Renal cortical epithelial cell (primary cell): Measurements from ENCODE around the gene KCNQ1. TPM values are rescaled to one million over a fixed set of nuclear protein-coding genes. Genes with fewer than 3 reads are reported as not detected.
A peak's percentile ranks its signal among the peaks of the same experiment; 100 is the strongest.

Source experiments
- DNase-seq: peaks from one replicate; pipeline ENCODE4 v3.0.0-alpha.2; 2011; ENCODE audit warnings: low read depth
- total RNA-seq: library from RNA; depleted of rRNA; stranded (reverse); fragments of >200 nt; gene quantifications from 2 replicates; pipeline ENCODE4 v1.2.3, GENCODE V29; 2014

KCNQ1 gene
- total RNA-seq, 1 donor from 2014 or later = 1.1 TPM

DNA sequence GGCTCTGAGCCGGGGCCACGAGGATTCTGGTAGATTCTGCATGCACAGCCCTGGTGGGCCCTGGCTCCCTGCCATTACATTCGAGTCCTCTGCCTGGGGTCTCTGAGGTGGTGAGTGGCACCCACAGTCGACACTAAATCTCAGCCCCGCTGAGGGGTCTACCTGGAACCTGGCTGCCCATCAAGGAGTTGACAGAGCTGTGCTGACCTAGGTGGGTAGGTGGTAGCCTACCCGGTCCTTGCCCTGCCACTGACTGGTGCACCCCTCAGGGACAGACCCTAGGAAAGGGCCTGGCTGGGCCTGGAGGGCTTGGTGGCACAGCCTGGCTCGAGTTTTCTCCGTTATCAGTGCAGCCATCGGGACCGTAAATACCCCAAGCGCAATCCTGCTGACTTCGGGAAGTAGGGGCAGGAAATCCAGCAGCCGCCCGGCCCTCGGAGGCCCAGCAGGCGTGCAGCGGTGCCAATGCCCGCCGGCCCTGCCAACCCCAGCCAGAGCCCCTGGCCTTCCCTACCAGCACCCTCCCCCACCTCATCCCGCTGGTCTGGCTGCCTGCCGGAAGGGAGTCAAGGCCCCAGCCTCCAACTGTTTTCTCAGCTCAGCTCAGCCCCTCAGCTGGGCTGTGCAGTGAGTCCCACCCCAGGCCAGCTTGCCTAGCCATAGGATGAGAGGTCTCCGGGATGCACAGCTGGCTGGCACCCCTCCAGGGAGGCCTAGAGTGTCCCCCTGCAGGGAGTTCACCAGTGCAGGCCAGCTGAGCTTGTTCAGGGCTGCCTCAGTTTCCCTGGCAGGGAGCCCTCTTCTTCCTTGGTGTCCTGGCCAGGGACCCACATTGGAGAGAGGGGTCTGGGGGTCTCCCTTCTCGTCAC is 335.4 kb downstream of the KCNQ1 start:
- no peak for DNase-seq

DNA sequence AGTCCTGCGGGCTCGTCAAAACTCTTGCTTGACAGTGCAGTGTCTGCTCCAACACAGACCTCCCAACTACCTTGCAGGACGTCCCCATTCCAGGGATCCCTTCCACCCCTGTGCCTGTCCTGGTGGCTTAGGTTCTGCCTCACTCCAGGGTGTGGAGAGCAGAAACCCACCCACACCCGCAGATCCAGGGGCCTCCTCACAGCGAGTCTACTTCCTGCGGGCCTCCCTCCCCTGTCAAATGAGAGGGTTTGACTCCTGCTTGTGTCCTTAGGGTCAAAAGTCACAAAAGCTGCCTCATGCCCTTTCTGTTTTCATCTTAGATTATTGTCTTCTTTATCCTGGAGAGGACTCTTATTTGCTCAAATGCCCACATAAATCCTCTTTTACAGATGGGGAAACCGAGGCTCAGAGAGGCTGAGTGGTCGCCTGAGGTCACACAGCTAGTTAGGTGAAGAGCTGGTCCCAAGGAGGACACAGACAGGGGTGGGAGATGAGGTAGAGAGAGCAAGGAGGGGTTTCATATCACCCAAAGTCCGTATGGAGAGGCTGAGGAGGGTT is 336.1 kb downstream of the KCNQ1 start:
- DNase-seq = no peak

- no peak for DNase-seq
Observed at GRCh38 chr11:2781408-2782274, 336.8 kb downstream of the KCNQ1 start.

DNA sequence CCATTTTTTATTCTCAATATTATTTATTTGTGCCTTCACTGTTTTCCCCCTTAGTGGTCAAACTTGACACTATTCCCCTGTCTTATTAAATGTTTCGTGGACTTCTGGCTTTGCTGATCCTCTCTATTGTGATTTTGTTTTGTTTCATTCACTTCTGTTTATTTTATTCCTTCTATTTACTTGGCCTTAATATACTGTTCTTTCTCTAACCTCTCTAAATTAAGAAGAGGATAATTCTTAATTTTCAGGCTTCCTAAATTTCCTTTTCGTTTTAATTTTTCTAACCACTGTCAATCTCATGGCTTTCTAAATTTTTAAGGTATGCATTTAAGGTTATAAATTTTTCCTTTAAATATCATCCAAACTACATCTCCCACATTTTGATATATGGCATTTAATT is 338.0 kb downstream of the KCNQ1 start:
- DNase-seq = no peak

GRCh38 chr11:2783536-2784082 is 338.8 kb downstream of the KCNQ1 start:
- peak; percentile 53 for DNase-seq

DNA sequence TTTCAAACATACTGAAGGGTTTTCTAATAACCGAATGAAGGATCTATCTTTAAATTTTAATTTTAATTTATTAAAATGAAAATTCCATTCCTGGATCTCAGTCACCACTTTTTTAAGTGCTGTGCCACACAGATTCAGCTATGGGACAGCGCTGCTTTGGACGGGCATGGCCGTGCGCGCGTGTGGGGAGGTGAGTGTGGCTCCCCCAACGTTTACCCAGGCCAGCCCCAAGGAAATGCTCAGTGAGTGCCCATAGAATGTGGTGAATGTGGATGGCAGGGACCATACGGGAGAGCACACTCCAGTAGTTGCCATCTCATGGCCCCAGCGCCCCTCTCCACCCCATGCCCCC is 343.0 kb downstream of the KCNQ1 start:
- DNase-seq = no peak

- DNase-seq = peak; percentile 17
Observed at GRCh38 chr11:2788168-2789071, 343.6 kb downstream of the KCNQ1 start.

DNA sequence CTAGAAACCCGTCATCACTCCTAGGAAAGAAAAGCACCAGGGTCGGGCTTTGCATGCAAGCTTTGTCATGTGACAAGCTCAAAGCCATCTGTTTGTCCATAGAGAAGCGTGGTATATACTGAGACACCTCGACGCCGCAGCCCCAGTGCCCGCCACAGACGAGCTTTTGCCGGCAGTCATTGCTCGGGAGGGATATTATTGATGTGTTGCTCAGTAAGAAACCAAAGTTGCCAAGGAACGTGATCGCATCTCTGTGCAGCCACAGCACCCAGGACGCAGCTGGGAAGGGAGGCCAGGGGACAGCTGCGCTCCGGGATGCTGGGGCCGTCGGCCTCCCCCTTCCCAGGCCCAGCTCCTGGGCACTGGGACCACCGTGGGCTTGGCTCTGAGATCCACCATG is 344.5 kb downstream of the KCNQ1 start:
- DNase-seq = no peak

GRCh38 chr11:2789791-2790567 is 345.2 kb downstream of the KCNQ1 start:
- no peak for DNase-seq

DNA sequence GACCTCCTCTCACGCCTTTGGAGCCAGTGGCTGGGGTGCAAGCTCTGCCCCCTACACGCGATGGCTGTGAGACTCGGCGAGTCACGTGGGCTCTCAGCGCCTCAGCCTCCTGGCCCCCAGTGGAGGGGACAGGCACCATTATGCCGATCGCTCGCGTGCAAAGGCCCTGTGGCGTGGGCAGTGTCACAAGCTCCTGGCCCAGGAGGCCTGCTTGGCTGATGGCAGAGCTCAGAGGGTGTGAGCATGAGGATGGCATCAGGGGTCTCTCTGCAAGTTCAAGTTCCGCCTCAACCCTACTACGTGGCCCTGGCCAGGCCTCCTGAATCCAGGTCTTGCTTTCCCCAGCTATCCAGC is 345.7 kb downstream of the KCNQ1 start:
- no peak for DNase-seq

DNA sequence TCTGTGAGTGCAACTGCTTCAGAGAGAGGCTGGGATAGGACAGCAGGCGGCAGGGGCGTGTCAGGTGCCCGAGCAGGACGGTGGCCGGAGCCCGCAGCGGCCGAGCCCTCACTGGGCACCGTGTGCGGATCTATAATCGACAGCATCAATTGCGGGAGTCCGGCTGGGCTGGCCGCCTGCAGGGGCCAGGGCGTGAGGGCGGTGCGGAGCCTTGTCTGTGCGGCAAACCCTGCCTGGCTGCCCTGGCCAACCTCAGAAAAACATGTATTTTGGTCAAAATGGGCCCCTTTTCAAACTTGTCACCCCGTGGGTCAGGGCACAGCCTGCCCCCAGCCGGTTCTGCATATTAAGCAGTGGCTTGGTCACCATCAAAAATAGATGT is 346.3 kb downstream of the KCNQ1 start:
- no peak for DNase-seq

DNA sequence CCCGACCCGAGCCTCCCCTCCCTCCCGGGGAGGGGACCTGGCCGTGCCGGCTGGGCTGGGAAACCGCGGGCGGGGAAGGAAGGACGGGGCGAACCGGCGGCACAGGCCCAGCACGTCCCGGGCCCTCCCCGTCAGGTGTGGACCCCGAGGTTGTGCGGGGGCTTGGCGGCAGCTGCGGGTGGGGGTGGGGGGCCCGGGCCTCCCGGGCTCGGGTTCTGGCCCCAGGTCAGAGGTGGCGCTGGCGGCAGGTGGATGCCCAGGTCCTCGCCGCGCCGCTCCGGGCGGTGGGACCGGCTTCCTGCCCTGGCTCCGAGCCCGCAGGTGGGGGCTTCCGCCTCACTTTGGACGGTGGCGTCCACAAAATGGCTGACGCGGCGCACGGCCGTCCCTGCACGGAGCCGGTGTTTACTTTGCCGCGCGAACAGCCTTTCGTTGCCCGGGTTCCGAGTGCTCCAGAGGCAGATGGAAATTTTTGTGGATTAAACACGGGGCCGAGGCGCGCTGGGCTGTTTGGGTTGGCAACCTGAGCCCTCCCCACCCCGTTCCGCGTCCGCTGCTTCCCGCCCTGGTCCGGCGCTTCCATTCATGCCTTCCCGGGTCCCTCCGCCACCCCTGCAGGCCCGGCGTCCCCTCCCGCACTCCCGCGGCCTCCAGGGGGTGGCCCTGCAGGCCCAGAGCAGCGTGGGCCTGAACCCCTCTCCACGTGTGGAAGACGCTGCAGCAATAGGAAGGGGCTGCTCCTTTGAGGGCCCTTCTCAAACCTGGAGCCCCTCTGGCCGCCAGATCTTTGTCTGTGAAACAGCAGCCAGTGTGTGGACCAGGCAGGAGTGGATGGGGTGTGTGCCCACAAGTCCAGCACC is 346.9 kb downstream of the KCNQ1 start:
- DNase-seq = no peak

- no peak for DNase-seq
Observed at GRCh38 chr11:2792381-2793250, 347.8 kb downstream of the KCNQ1 start.

- no peak for DNase-seq
Observed at GRCh38 chr11:2793701-2794045, 348.9 kb downstream of the KCNQ1 start.

- DNase-seq = no peak
Observed at GRCh38 chr11:2794046-2794967, 349.5 kb downstream of the KCNQ1 start.

GRCh38 chr11:2794968-2795322 is 350.1 kb downstream of the KCNQ1 start:
- no peak for DNase-seq

- no peak for DNase-seq
Observed at GRCh38 chr11:2795491-2795991, 350.7 kb downstream of the KCNQ1 start.

DNA sequence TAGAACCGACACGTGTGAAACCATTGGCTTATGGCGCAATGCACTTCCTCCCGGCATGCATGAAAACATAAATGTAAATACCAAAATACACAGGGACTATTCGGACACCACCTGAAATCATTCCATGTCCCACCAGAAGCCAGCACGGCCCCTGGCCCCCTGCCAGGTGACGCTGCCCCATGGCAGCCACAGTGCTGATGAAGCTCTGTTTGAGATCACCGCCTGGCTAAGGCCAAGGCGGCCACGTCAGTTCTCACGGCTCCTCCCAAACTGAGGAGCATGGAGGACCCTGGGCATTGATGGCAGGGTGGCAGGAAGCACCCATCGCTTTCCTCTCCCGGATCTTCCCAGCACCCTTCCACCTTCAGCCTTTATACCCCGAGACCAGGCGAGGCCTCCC is 351.3 kb downstream of the KCNQ1 start:
- no peak for DNase-seq
